GM19324 (cell line): Measurements from ENCODE around the gene RIN3.
"Not testable (repeated sequence)": the region's sequence is repeated elsewhere in the genome, so short reads cannot be mapped to it uniquely, and the experiment has no call there.

Experiments
- ATAC-seq: cut with Tn5 transposase; IDR thresholded peaks from one replicate; pipeline ENCODE4 v1.9.1; 2021; ENCODE audit warnings: mild to moderate bottlenecking, moderate library complexity; ENCODE audit not compliant: unreplicated experiment, low FRiP score

RIN3 gene

GRCh38 chr14:92698393-92698792, 184.8 kb downstream of the RIN3 start:
- no peak for ATAC-seq

GRCh38 chr14:92701826-92702225, 188.2 kb downstream of the RIN3 start:
- ATAC-seq: no peak

- ATAC-seq: no peak
Observed at GRCh38 chr14:92702441-92702918, 188.9 kb downstream of the RIN3 start.

- no peak for ATAC-seq
Observed at GRCh38 chr14:92703516-92703915, 189.9 kb downstream of the RIN3 start.

GRCh38 chr14:92704036-92704804, 190.6 kb downstream of the RIN3 start:
- peak; percentile 96 for ATAC-seq

- ATAC-seq: no peak
Observed at GRCh38 chr14:92704821-92705220, 191.2 kb downstream of the RIN3 start.

GRCh38 chr14:92706386-92706785, 192.8 kb downstream of the RIN3 start:
- no peak for ATAC-seq

GRCh38 chr14:92709340-92710000, 195.9 kb downstream of the RIN3 start:
- no peak for ATAC-seq

GRCh38 chr14:92710001-92710341, 196.4 kb downstream of the RIN3 start:
- ATAC-seq: no peak

- no peak for ATAC-seq
Observed at GRCh38 chr14:92711976-92712653, 198.5 kb downstream of the RIN3 start.

- no peak for ATAC-seq
Observed at GRCh38 chr14:92712654-92713051, 199.1 kb downstream of the RIN3 start.

GRCh38 chr14:92714739-92715307, 201.2 kb downstream of the RIN3 start:
- ATAC-seq: not testable (repeated sequence)

GRCh38 chr14:92716131-92716530, 202.6 kb downstream of the RIN3 start:
- no peak for ATAC-seq

GRCh38 chr14:92717571-92718042, 204.0 kb downstream of the RIN3 start:
- no peak for ATAC-seq

- ATAC-seq: no peak
Observed at GRCh38 chr14:92718664-92719063, 205.1 kb downstream of the RIN3 start.

- no peak for ATAC-seq
Observed at GRCh38 chr14:92719421-92719820, 205.8 kb downstream of the RIN3 start.

GRCh38 chr14:92719890-92720323, 206.3 kb downstream of the RIN3 start:
- no peak for ATAC-seq

- no peak for ATAC-seq
Observed at GRCh38 chr14:92724516-92725340, 211.1 kb downstream of the RIN3 start.

- no peak for ATAC-seq
Observed at GRCh38 chr14:92726135-92726932, 212.8 kb downstream of the RIN3 start.
